Measurements from ENCODE around the gene PMCH.
A peak's percentile ranks its signal among the peaks of the same experiment; 100 is the strongest.
"Not testable (repeated sequence)": the region's sequence is repeated elsewhere in the genome, so short reads cannot be mapped to it uniquely, and the experiment has no call there.

The PMCH gene, protein sequence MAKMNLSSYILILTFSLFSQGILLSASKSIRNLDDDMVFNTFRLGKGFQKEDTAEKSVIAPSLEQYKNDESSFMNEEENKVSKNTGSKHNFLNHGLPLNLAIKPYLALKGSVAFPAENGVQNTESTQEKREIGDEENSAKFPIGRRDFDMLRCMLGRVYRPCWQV

DNA sequence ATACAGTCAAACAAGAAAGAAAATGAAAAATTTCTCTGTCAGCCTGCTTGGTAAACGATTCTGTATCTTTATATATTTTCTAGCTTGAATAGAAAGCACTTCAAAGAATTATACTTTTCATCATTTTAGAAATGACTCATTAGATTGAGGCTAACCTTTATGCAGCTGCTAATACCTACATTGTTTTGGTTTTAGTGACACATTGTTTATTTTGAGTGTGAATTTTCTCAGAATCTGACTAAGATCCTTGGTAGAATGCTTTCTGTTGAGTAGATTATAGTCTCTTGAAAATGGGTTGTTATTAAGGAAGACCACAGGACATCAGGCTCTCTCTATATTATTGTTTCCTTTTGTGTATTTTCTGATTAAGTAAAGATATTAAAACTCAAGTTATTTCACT, at the start of gene PMCH:
Gene PMCH (minus strand): TSS at position 45 of the 400 bp plus-strand sequence. CDS start 63 bp downstream, outside the sequence.
- DNase-seq (no peak), ATAC-seq (peak; percentile 84)

DNA sequence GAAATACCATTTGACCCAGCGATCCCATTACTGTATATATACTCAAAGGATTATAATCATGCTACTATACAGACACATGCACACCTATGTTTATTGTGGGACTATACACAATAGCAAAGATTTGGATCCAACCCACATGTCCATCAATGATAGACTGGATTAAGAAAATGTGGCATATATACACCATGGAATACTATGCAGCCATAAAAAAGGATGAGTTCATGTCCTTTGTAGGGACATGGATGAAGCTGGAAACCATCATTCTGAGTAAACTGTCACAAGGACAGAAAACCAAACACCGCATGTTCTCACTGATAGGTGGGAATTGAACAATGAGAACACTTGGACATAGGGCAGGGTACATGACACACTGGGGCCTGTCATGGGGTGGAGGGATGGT, 43.2 kb upstream of the PMCH start:
- ATAC-seq, DNase-seq: not testable (repeated sequence)

DNA sequence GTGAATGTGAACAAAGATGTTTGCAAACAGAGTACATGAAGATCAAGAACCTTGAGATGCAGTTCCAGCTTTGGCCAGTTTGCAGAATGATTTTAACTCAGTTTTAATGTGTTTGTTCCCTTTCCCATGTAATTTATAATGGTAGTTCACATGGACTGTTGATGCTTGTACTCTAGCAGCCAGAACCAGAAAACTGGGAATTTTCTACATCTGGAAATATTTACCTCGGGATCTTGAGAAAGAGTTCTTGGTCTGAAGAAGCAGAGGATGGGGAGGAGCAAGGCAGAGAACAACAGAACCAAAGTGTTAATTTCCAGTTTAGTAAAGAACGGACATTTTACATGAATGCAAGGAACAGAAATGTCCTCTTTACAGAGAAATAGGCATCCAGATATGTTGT, 37.0 kb upstream of the PMCH start:
- ATAC-seq, result no peak
- no peak for DNase-seq

DNA sequence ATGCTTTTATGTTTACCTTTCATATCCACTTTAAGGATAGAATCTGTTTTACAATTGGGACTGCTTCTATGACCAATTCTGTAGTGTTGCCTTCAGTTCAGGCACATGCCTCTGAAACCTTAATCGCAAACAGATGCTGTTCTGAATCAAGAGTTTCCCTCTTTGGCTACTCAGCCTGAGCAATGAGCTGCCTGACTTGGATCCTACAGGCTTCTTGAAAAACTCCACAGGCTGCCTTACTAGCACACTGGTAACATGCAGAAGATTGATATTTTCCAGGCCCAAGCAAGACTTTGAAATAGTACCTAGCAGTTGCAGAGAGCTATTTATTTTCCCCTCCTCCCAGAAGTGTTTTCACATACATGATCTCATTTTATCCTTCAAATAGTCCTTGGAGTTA, 34.8 kb upstream of the PMCH start:
- ATAC-seq (no peak), DNase-seq (no peak)

DNA sequence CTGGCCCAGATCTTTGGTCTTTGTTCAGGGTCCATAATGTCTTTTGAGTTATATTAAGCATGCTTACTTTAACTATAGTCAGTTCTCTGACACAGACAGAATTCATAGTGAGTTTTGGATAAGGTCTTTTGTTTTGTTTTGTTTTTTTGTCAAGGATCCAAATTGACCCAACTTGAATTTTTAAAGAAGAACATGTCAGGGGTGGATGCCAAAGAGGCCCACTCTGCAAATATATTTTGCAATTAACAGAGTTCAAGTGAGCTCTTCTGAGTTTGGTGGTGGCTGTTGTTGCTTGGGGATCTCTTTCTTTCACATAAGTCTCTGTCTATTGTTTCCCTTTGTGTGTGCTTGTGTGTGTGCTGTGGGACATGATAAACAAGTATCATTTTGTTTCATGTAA, 34.4 kb upstream of the PMCH start:
- ATAC-seq, result no peak
- no peak for DNase-seq

DNA sequence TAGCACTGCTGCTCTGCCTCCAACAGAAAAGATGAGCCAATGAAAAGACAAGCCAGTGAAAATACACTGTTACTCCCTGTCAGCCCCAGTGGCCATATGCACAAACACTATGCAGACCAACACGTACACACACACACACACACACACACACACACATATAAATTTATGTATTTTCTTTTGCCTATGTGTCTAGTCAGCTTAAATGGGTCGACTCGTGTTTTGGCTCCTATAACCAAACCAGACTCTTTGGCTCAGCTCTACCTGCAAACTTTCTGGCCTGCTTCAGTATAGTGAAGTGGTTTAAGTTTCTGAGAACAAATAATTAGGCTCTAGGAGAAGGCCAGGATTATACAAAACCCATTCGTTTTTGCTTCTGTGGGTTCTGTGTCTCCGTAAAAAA, 30.3 kb upstream of the PMCH start:
- no peak for ATAC-seq
- DNase-seq, result no peak

DNA sequence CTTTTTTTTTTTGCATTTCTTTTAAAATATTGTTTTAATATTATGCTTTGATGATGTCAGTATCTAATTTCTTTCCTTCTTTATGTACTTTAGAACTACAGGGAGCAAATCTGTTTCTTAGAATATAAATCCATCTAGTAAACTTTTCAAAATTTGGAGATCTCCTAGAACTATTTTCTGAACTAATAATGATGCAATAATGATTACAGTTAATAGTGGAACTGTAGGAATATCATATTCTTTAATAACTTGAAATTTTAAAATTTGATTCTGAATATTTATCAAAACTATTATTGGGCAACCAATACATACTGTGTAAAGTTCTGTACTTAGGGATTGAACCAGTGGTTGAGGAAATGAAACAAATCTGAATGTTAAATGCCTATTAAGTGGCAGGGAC, 23.1 kb upstream of the PMCH start:
- ATAC-seq (no peak), DNase-seq (no peak)

DNA sequence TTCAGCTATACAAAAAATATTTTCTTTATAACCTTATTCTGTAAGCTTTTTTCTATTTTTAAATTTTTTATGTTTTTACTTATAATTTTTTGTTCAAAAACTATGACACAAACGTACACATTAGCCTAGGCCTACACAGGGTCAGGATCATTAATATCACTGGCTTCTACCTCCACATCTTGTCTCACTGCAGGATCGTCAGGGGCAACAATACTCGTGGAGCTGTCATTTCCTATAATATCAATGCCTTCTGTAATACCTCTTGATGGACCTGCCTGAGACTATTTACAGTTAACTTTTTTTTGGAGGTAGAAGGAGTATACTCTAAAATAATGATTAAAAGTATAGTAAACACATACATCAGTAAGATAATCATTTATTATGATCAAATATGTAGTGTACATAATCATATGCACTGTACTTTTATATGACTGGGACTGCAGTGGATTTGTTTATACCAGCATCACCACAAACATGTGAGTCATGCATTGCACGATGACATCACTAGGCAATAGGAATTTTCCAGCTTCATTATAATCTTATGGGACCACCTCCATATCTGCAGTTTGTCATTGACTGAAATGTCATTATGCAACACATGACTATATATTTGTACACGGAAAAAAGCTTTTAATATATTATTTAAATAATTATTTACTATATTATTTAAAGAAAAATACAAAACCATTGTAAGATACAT, 18.5 kb upstream of the PMCH start:
- no peak for ATAC-seq
- DNase-seq, result no peak

DNA sequence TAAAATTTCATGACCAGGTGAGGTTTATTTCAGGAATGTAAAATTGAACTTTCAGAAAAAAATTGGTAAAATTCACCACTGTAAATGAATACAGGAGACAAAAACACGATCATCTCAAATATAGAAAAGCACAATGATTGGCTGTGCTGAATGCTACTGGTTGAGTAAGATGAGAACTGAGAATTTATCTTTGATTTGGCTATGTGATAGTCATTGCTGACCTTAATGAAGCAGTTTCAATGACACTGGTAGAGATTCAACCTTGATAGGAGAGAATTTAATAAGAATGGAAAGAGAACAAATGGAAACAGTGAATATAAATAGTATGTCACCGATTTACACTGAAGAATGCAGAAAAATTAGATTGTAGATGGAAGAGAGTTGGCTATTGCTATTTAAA, 6.4 kb upstream of the PMCH start:
- ATAC-seq (peak; percentile 71), DNase-seq (no peak)

DNA sequence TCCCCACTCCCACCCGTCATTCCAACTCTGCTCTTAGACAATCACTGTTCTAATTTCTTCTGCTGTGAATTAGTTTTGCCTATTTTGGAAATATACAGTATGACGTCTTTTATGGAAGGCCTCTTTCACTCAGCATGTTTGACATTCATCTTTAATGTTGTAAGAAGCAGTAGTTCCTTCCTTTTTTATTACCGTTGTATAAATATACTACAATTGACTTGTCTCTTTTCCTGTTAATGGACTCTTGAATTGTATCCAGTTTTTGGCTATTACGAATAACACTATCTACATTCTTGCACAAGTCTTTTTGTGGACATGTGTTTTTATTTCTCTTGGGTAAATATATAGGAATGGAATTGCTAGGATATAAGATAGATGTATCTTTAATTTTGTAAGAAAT, 4.9 kb upstream of the PMCH start:
- no peak for ATAC-seq
- DNase-seq, result no peak

DNA sequence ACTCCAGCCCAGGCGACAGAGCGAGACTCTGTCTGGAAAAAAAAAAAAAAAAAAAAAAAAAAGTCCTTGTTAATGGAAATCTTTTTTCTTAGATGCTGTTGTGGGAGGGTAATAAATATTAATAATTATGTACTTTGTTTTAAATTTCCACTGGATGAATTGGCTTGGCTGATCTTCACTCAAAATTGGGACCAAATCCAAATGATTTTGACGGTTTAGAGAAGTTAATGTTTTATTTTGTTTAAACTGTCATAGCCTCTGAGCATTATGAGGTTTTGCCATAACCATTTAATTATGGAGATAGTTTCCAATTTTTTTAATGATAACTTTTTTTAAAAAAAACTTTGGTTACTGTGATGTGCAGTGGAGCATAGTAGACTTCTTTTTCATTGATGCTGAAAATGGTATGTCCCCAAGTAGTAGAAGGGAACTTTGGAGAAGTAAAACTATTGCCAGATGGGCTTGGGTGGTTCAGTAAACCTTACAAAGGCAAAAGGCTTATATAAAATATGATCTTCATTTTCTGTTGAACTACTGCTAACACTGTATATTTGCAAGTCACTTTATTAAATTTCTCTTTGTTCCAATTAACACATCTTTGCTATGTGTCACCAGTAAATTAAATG, 3.9 kb upstream of the PMCH start:
- no peak for DNase-seq
- ATAC-seq, result no peak

DNA sequence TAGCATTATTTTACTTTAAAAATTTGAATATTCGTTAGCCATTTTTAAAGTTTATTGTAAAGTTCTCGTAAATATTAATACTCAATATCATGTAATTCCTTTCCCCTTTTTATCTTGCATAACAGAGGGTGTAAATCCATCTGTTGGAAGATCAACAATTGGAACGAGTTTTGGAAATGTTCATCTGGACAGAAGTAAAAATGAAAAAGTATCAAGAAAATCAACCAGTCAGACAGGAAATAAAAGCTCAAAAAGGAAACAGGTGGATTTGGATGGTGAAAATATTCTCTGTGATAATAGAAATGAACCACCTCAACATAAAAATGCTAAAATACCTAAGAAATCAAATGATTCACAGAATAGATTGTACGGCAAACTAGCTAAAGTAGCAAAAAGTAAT, 1.8 kb downstream of the PMCH start:
- ATAC-seq (no peak), DNase-seq (no peak)

DNA sequence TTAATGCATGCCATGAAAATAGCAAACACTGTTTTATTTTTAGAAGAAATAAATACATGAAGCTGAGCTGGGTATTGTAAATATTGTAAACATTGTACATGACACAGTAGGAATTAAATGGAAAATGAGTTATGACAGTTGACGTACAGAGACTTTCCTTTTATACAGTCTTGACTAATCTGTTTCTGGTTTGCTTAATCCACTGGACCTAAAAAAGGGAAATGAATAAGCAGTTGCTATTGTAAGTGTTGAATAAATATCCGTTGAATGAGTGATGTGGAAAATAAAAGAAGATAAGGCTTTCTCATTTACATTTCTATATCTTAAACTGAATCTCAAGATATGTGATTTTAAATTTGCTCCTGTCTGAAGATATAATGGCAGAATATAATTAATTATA, 15.0 kb downstream of the PMCH start:
- no peak for ATAC-seq

DNA sequence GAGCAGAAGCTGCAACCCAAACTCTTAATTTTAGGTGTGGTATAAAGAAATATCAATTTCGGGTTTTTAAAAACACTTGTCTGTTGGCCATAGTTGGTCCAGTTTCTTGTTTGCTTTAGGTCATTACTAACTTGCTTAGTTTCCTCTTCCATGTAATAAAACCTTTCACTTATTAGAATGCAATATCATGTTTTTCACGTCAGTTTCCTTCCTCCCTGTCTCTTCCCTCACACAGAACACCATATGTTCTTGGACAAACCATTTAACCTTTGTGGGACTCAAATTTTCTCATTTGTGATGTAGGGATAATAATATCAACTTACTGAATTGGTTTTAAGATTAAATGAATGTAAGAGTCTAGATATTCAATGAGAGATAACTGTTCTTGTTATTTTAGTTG, 22.9 kb downstream of the PMCH start:
- ATAC-seq (no peak), DNase-seq (no peak)

More for the DNA sequence above, 15.0 kb downstream of the PMCH start:
- no peak for DNase-seq

DNA sequence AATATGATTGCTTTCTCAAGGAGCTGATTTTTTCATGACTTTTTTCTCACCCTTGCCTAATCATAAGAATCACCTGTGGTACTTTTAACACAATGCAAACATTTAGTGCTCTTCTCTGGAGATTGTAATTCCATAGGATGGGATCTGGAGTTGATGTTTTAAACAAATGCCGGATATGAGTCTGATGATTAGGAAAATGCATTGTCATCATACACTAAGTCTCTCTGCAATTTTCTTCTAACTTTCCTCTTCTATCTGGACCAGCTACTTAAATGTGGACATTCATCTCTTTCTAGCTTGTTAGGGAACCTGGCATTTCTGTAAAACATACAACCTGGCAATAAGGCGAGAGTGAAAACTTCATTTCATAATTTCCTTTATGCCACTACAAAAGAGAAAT, 23.5 kb downstream of the PMCH start:
- DNase-seq (no peak), ATAC-seq (no peak)

DNA sequence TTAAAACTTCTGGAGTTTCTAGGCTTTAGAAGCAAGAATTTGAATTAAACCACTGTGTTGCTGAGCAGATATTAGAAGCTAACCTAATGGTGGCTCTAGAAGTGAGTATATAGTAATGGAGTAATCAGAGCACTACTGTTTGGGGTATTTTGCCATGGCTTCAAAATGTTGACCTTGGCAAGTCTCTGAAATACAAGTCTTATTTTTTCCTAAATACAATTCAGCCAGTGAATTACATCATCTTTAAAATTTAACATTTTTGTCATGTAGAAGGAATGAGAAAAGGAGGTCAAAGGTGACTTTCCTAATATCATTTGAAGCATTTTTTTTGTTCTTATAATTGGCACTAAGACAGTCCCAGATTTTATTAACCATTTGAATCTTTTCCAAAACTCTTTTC, 25.2 kb downstream of the PMCH start:
- no peak for DNase-seq
- ATAC-seq, result no peak

DNA sequence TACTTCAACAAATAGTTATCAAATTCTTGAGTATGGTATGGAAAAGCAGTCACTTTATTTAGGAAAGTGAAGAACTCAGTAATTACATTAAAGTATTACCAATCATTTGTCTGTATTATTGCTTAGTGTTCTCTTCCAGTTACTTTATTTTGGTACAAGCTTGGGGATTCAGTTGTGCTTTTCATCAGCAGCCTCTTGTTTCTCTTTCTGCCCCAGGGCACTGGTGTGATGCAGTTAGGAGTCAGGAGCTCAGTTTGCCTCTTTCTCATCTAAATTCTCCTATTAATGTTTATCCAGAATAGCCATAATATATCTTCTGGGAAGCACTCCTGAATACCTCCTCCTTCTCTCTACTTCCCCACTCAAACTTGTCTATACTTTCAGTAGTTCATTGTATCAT, 25.7 kb downstream of the PMCH start:
- no peak for ATAC-seq

DNA sequence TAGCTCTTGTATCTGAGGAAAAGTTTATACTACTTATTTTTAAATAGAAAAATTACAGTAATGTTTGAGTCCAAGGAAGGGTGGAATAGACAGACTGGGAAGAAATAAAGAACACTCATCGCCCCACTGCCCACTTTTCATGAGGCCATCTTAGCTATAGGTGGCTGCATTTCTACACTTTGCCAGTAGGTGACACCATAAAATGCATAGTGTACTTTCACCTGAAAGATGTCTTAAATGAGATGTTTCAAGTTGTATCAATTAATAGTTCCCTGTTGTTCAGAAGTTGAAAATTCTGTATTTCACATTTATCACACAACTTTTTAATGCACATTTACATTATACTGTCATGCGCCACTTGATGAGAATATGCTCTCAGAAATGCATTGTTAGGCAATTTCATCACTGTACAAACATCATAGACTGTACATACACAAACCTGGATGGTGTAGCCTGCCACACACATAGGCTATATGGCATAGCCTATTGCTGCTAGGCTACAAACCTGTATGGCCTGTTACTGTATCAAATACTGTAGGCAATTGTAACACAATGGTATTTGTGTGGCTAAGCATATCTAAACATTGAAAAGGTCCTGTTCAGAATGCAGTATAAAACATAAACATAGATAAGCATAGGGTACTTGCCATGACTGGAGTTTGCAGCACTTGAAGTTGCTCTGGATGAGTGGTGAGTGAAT, 27.6 kb downstream of the PMCH start:
- DNase-seq (peak; percentile 8), ATAC-seq (no peak)

More for the DNA sequence above, 25.7 kb downstream of the PMCH start:
- no peak for DNase-seq

DNA sequence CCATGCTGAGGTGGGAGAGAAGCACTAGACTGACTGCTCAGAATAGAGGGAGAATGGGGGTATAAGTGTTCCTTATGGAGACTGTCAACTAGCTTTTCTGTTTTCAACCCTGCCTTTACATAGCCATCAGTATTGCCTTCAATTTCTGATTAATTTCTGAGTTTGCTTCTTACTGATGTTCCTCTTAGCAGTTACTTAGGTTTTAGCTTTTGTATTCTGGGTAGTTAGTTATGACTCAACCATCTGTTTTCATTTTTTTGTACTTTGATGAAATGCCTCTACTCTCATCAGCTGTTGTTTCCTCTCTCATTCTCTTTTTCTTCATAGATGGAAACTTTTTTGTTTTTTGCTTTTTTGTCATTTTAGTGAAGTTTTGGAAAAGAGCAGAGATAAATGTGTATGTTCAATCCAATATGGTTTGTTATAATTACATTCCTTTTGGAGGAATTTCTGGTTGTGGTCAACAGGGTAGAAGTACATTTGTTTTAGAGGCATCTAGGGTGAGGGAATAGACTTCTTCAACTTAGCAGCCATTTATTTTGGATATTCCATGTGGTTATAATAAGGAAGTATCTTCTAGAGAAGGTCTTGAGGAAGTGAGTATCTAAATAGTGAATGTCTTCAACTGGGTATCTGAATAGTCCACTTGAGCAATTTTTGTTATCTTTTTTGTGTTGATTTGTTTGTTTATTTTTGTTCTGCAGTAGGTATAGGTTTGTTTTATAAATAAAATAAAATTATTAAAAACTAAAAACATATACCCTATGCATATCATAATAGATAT, 29.6 kb downstream of the PMCH start:
- DNase-seq (no peak), ATAC-seq (peak; percentile 32)

DNA sequence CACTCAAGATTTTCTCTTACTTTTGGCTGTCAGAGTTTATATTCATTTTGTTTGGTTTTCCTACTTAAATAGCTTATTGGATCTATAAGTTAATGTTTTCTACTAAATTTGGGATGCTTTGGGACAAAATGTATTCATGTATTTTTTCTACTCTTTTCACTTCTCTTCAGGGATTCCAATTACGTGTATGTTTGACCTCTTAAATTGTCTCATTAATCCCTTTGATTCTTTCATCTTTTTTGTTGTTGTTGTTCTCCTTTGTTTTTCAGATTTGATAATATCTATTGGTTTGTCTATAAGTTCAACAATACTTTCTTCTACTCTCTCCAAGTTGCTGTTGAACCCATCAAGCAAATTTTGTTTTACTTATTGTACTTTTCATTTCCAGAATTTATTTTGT, 34.2 kb downstream of the PMCH start:
- no peak for DNase-seq
- no peak for ATAC-seq

DNA sequence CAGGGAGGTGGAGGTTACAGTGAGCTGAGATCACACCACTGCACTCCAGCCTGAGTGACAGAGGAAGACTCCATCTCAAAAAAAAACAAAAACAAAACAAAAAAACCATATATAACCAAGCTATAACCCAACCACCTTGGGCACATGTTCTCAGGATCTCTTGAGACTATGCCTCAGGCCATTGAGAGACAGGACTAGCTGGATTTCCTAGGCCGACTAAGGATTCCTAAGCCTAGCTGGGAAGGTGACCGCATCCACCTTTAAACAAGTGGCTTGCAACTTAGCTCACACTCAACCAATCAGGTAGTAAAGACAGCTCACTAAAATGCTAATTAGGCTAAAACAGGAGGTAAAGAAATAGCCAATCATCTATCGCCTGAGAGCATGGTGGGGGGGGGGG, 42.4 kb downstream of the PMCH start:
- DNase-seq, ATAC-seq: not testable (repeated sequence)

DNA sequence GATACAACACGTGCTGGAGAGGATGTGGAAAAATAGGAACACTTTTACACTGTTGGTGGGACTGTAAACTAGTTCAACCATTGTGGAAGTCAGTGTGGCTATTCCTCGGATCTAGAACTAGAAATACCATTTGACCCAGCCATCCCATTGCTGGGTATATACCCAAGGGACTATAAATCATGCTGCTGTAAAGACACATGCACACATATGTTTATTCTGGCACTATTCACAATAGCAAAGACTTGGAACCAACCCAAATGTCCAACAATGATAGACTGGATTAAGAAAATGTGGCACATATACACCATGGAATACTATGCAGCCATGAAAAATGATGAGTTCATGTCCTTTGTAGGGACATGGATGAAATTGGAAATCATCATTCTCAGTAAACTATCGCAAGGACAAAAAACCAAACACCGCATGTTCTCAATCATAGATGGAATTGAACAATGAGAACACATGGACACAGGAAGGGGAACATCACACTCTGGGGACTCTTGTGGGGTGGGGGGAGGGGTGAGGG, 50.5 kb downstream of the PMCH start:
- ATAC-seq, DNase-seq: not testable (repeated sequence)

Measured in stimulated activated naive CD8-positive, alpha-beta T cell treated with anti-CD3 and anti-CD28 coated beads, Interleukin-15, Interleukin-2, amounts not matched to agents 100 U/mL and 50 U/mL, for 24 hours (primary cell).